Panc1 (cell line): ENCODE results near the gene LRP2.

Experiments used
- POLR2AphosphoS5 ChIP-seq: IDR thresholded peaks from 2 replicates; pipeline ENCODE4 v1.6.1; 2012; ENCODE audit warnings: mild to moderate bottlenecking, low read depth, low read length, moderate library complexity
- SIN3A ChIP-seq: IDR thresholded peaks from 2 replicates; pipeline ENCODE4 v1.6.1; 2012; ENCODE audit warnings: low read depth, mild to moderate bottlenecking, low read length, moderate library complexity, borderline replicate concordance; ENCODE audit not compliant: insufficient read depth
- TCF7L2 ChIP-seq: IDR thresholded peaks from 2 replicates; pipeline ENCODE4 v1.6.1; 2011; ENCODE audit warnings: mild to moderate bottlenecking, low read depth, low read length, inconsistent platforms
- TF ChIP-seq, protein P1 (sequence below): fragments of 450-650 bp; IDR thresholded peaks from 2 replicates; pipeline ENCODE4 v1.5.1; 2017; ENCODE audit warnings: mild to moderate bottlenecking
- TF ChIP-seq, protein P2 (sequence below), 2 experiments: IDR thresholded peaks; 2 replicates each; pipeline ENCODE4 v1.6.1; 2011 to 2012; ENCODE audit warnings: low read depth in 2 of 2, control low read depth in 1 of 2, low read length in 1 of 2, mild to moderate bottlenecking in 1 of 2, moderate library complexity in 1 of 2; ENCODE audit not compliant: insufficient read depth in 1 of 2

GRCh38 chr2:169205176-169205575 lies 157.2 kb downstream of the LRP2 start:
- TF ChIP-seq, protein P1, sequence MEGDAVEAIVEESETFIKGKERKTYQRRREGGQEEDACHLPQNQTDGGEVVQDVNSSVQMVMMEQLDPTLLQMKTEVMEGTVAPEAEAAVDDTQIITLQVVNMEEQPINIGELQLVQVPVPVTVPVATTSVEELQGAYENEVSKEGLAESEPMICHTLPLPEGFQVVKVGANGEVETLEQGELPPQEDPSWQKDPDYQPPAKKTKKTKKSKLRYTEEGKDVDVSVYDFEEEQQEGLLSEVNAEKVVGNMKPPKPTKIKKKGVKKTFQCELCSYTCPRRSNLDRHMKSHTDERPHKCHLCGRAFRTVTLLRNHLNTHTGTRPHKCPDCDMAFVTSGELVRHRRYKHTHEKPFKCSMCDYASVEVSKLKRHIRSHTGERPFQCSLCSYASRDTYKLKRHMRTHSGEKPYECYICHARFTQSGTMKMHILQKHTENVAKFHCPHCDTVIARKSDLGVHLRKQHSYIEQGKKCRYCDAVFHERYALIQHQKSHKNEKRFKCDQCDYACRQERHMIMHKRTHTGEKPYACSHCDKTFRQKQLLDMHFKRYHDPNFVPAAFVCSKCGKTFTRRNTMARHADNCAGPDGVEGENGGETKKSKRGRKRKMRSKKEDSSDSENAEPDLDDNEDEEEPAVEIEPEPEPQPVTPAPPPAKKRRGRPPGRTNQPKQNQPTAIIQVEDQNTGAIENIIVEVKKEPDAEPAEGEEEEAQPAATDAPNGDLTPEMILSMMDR, result no peak
- no peak for TF ChIP-seq POLR2AphosphoS5
- TF ChIP-seq TCF7L2, result no peak
- no peak for TF ChIP-seq SIN3A
- TF ChIP-seq, protein P2, sequence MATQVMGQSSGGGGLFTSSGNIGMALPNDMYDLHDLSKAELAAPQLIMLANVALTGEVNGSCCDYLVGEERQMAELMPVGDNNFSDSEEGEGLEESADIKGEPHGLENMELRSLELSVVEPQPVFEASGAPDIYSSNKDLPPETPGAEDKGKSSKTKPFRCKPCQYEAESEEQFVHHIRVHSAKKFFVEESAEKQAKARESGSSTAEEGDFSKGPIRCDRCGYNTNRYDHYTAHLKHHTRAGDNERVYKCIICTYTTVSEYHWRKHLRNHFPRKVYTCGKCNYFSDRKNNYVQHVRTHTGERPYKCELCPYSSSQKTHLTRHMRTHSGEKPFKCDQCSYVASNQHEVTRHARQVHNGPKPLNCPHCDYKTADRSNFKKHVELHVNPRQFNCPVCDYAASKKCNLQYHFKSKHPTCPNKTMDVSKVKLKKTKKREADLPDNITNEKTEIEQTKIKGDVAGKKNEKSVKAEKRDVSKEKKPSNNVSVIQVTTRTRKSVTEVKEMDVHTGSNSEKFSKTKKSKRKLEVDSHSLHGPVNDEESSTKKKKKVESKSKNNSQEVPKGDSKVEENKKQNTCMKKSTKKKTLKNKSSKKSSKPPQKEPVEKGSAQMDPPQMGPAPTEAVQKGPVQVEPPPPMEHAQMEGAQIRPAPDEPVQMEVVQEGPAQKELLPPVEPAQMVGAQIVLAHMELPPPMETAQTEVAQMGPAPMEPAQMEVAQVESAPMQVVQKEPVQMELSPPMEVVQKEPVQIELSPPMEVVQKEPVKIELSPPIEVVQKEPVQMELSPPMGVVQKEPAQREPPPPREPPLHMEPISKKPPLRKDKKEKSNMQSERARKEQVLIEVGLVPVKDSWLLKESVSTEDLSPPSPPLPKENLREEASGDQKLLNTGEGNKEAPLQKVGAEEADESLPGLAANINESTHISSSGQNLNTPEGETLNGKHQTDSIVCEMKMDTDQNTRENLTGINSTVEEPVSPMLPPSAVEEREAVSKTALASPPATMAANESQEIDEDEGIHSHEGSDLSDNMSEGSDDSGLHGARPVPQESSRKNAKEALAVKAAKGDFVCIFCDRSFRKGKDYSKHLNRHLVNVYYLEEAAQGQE (IDR thresholded peaks at IDR 0.05; ENCODE audit: insufficient read depth in 1 of 2, low read depth in 2 of 2, low read length in 1 of 2), result no peak
